Measurements from ENCODE around the gene PTPRN2. TPM values are rescaled to one million over a fixed set of nuclear protein-coding genes. Genes with fewer than 3 reads are reported as not detected.

The PTPRN2 gene
- total and polyA plus RNA-seq, 2 of the 8 experiments (the other 6 are each of a cell fraction or from before 2014, with no cell fraction given), result 2.6 to 4.5 TPM

- no peak overlapping the region for H4K8ac ChIP-seq (ENCODE audit: extremely low read depth, insufficient read depth, low read length)
- H4K91ac ChIP-seq (replicated peaks; ENCODE audit: insufficient read length, low read length), result no peak overlapping the region
- ChIA-PET CTCF (ENCODE audit: partially characterized antibody) (no interaction called here), POLR2A (ENCODE audit: partially characterized antibody) (no interaction called here)
- H3K56ac ChIP-seq (replicated peaks; ENCODE audit: insufficient read length, low read depth, low read length), result no peak overlapping the region
- no peak overlapping the region for H3K4me2 ChIP-seq (ENCODE audit: insufficient read depth in 1 of 2, low read depth in 2 of 2, low read length in 2 of 2)
- no peak overlapping the region for H2BK20ac ChIP-seq (ENCODE audit: low read length)
- H2AK5ac ChIP-seq (ENCODE audit: low read depth, low read length), result no peak overlapping the region
- 94% methylated on average over 11 of the region's 14 CpGs; no CpG with 5 or more reads in 1 of the 2 experiments for WGBS, 2 experiments (ENCODE audit: extremely low coverage in 1 of 2, insufficient coverage in 1 of 2, insufficient read length in 1 of 2, insufficient replicate concordance in 2 of 2, low coverage in 1 of 2, low lambda C conversion rate in 2 of 2, missing lambda C conversion rate in 1 of 2)
- no peak overlapping the region for H2BK5ac ChIP-seq (ENCODE audit: low read depth, low read length)
- no peak overlapping the region for H3K27ac ChIP-seq (ENCODE audit: low read depth, low read length)
- H3K23me2 ChIP-seq (ENCODE audit: low read depth, low read length), result no peaks in the 10 kb centered on the region; the same call in 1 of the 2 replicates
- H3K9me3 ChIP-seq (ENCODE audit: insufficient read depth in 2 of 2, low read depth in 1 of 2, low read length in 1 of 2), result peaks cover 0 to 10% of the 10 kb centered on the region in 2 experiments; a peak in 2 of 4 replicates
- no peak overlapping the region for H3K18ac ChIP-seq (ENCODE audit: extremely low read depth, low read length)
- no peaks in the 10 kb centered on the region for H3K36me3 ChIP-seq (ENCODE audit: control insufficient read depth in 2 of 4, insufficient read depth in 4 of 4, low read length in 3 of 4)
- no peak overlapping the region for H3K4me3 ChIP-seq (ENCODE audit: extremely low read depth in 1 of 4, insufficient read depth in 2 of 4, low read depth in 3 of 4, low read length in 4 of 4)
- peaks cover 0 to 2% (median 0%) of the 10 kb centered on the region in 4 experiments; a peak in 2 of 7 replicates for H3K27me3 ChIP-seq (replicated peaks in 1 of 4; ENCODE audit: control insufficient read depth in 3 of 4, extremely low read depth in 1 of 4, insufficient read depth in 3 of 4, low read length in 3 of 4)
- H3K79me2 ChIP-seq (ENCODE audit: control insufficient read depth in 1 of 2, insufficient read depth in 2 of 2, low read length in 2 of 2), result no peaks in the 10 kb centered on the region
- H2BK15ac ChIP-seq (ENCODE audit: low read length), result no peak overlapping the region
- DNase-seq (ENCODE audit: low read depth in 1 of 2, low spot score in 2 of 2), result no peak
- no peak overlapping the region for H3K9ac ChIP-seq (replicated peaks in 1 of 4; ENCODE audit: extremely low read depth in 1 of 4, low read depth in 3 of 4, low read length in 3 of 4)
- no peak overlapping the region for H2BK12ac ChIP-seq (ENCODE audit: low read depth, low read length)
- H3K23ac ChIP-seq (ENCODE audit: insufficient read length), result no peak overlapping the region
- no peaks in the 10 kb centered on the region for H4K20me1 ChIP-seq (replicated peaks in 1 of 2; ENCODE audit: control insufficient read depth in 1 of 2, insufficient read depth in 2 of 2, low read length in 2 of 2)
- no peaks in the 10 kb centered on the region for H3K79me1 ChIP-seq (ENCODE audit: low read depth, low read length)
- H2BK120ac ChIP-seq (replicated peaks; ENCODE audit: low read depth, low read length), result no peak overlapping the region
- no peak overlapping the region for H3K14ac ChIP-seq (ENCODE audit: insufficient read length)
- no peak overlapping the region for H3K4ac ChIP-seq (replicated peaks; ENCODE audit: insufficient read length, low read depth, low read length)
- no peak overlapping the region for H2AFZ ChIP-seq (ENCODE audit: low read length)
- no peak overlapping the region for H4K5ac ChIP-seq (ENCODE audit: insufficient read length, low read depth, low read length)
- H3K4me1 ChIP-seq (replicated peaks in 1 of 4; ENCODE audit: control insufficient read depth in 3 of 4, insufficient read depth in 4 of 4, low read length in 3 of 4), result peaks cover 0 to 9% (median 6%) of the 10 kb centered on the region in 4 experiments; a peak in 5 of 7 replicates
- no peak for FAIRE-seq
- no peak for TF ChIP-seq CTBP2 (IDR thresholded peaks at IDR 0.05; ENCODE audit: borderline replicate concordance, insufficient read depth, insufficient read length, low read length)
- no peak for TF ChIP-seq GTF2F1 (IDR thresholded peaks at IDR 0.05; ENCODE audit: borderline replicate concordance, low read depth, low read length)
- TF ChIP-seq TAF7 (optimal IDR thresholded peaks at IDR 0.05; ENCODE audit: borderline replicate concordance, low read depth, low read length), result no peak
- TF ChIP-seq KDM1A (IDR thresholded peaks at IDR 0.05; ENCODE audit: borderline replicate concordance, low read length), result no peak
- no peak for TF ChIP-seq POU5F1 (IDR thresholded peaks at IDR 0.05; ENCODE audit: low read depth, low read length)
- no peak for TF ChIP-seq EP300 (IDR thresholded peaks at IDR 0.05; ENCODE audit: borderline replicate concordance in 1 of 2, low read depth in 2 of 2, low read length in 2 of 2)
- TF ChIP-seq HDAC2 (IDR thresholded peaks at IDR 0.05; ENCODE audit: borderline replicate concordance in 1 of 2, low read depth in 2 of 2, low read length in 2 of 2), result no peak
- no peak for TF ChIP-seq ASH2L (IDR thresholded peaks at IDR 0.05; ENCODE audit: low read length)
- no peak for TF ChIP-seq KDM5A (IDR thresholded peaks at IDR 0.05; ENCODE audit: low read length)
- TF ChIP-seq RNF2 (IDR thresholded peaks at IDR 0.05; ENCODE audit: borderline replicate concordance, low read depth, low read length, missing control alignments, poor library complexity, severe bottlenecking), result no peak
- no peak for TF ChIP-seq CREB1 (IDR thresholded peaks at IDR 0.05)
- no peak for TF ChIP-seq SP1 (IDR thresholded peaks at IDR 0.05; ENCODE audit: low read depth, low read length)
- TF ChIP-seq EGR1 (IDR thresholded peaks at IDR 0.05; ENCODE audit: borderline replicate concordance, low read depth, low read length), result no peak
- no peak for TF ChIP-seq SP4 (IDR thresholded peaks at IDR 0.05; ENCODE audit: low read length)
These were observed 81.9 kb downstream of the PTPRN2 start for GRCh38 chr7:158505683-158506082.

Data from H1 (cell line).